ENCODE results near the gene ACSF3.

The ACSF3 gene

DNA sequence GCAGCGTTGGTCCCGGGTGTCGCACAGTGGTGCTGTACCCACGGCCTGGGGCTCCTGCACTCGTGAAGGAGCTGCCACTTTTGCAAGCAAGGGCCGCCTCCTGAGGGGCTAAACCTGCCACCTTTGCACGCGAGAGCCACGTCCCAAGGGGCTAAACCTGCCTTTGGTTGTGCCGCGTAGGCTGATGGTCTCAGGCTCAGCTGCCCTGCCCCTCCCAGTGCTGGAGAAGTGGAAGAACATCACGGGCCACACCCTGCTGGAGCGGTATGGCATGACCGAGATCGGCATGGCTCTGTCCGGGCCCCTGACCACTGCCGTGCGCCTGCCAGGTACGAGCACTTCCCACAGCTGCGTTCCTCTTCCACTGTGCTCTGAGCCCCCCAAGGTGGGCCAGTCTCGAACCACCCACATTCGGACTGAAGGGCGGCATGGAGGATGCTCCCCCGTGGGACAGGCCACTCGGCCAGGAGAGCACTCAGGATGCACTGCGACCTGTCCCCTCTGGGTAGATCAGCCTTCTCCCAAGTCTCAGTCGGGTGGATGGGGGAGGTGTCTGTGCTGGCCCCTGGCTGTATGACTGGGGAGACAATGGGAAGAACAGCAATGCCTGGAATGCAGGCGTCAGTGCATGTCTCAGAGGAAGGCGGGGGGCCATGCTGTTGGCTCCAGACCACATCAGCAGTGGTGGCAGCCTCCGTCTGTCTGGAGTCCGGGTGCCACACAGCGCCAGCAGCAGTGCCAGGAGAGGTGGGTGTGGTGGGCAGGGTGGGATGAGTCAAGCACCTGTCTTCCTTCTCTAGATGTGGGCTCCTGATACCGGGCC lies 20.7 kb downstream of the ACSF3 start:
- no peak for DNase-seq

DNA sequence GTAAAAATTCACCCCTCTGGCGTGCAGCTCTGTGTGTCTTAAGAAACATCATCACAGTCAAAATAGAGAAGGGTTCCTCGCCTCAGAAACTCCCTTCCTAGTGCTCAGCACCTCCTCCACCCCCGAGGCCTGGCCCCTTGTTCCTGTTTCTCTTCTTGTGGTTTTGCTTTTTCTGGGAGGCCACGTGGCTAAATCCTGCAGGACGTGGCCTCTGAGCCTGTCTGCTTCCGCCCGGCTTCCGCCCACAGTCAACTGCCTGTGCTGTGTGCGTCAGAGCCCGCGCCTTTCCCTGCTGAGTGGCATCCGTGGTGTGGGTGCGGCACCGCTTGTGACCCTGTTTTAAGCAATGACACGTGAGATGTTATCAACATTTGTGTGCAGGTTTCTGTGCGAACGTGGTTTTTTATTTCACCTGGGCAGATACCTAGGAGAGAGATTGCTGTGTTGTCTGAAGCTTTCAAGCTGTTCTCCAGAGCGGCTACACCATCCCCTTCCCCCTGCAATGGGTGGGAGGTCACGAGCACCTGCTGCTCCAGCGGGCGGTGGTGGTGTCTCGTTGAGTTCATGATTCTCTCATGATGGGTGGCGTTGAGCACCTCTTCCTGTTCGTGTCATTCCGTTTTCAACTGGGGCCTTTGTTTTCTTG lies 21.7 kb downstream of the ACSF3 start:
- peak; percentile 94 to 98 for DNase-seq

DNA sequence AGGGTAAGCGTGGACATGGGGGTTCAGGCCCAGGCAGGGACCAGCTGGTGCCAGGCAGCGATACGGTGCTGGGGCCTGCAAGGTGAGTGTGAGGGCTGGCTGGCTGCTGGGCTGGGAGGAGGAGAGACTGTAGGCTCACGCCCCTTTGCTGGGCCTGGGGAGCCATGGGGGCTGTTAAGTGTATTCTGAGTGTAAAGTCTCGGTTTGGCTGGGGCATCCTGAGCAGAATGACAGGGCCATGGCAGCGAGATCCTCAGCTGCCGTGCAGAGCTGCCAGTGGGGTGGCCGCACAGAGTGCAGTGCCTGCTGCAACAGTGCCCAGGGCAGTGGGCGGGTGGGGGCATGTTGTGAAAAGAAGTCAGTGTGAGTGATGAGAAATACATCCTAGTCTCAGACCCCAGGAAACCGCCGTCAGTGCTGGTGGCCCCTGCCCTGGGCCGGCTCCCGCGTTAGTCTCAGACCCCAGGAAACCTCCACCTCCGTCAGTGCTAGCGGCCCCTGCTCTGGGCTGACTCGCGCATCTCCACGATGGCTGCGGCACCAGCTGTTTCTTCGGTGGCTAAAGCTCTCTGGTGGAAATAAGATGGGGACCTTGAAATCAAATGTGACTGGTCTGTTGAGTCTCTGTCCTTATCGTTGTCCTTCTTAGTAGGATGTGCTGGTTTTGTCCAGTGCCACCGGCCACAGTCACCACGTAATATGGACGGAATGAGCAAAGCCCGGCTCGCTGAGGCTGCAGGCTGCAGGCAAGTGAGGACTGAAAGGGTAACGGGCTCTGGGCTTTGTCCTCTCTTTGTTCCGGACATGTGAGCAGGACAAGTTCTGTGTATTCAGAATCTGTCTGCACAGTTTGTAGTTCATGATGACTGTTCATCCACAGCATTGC lies 22.9 kb downstream of the ACSF3 start:
- DNase-seq, result no peak

DNA sequence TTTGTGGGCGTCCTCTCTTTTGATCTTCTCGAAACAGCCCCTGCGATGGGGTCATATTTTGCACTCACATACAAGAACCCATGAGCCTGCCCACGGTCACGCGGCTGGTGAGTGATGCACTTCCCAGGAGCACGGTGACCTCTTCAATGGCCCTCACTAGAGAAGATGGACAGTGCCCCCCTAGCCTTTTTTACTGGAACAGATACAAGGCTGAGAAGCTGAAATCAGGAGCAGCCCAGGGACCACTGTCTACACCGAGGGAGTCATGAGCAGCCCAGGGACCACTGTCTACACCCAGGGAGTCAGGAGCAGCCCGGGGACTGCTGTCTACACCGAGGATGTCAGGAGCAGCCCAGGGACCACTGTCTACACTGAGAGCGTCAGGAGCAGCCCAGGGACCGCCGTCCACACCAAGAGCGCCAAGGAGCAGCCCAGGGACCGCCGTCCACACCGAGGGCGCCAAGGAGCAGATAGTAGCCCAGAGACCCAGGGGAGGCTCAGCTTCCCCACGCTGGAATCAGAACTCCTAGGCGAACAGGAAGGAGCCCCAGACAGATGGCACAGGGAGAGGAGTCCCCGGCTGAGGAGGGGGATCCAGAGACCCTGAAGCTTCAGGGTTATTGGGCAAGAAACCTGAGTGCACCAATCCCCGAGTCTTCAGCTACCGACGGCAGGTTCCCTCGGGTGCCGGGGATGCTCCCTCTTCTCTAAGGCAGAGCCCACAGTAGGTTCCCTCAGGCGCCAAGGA lies 23.7 kb downstream of the ACSF3 start:
- peak in 1 of 2 donors; percentile 55 for DNase-seq

DNA sequence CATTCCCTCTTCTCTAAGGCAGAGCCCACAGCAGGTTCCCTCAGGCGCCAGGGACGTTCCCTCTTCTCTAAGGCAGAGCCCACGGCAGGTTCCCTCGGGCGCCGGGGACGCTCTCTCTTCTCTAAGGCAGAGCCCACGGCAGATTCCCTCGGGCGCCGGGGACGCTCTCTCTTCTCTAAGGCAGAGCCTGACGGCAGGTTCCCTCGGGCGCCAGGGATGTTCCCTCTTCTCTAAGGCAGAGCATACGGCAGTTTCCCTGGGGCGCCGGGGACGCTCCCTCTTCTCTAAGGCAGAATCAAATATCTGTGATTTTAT lies 24.3 kb downstream of the ACSF3 start:
- DNase-seq, result no peak

DNA sequence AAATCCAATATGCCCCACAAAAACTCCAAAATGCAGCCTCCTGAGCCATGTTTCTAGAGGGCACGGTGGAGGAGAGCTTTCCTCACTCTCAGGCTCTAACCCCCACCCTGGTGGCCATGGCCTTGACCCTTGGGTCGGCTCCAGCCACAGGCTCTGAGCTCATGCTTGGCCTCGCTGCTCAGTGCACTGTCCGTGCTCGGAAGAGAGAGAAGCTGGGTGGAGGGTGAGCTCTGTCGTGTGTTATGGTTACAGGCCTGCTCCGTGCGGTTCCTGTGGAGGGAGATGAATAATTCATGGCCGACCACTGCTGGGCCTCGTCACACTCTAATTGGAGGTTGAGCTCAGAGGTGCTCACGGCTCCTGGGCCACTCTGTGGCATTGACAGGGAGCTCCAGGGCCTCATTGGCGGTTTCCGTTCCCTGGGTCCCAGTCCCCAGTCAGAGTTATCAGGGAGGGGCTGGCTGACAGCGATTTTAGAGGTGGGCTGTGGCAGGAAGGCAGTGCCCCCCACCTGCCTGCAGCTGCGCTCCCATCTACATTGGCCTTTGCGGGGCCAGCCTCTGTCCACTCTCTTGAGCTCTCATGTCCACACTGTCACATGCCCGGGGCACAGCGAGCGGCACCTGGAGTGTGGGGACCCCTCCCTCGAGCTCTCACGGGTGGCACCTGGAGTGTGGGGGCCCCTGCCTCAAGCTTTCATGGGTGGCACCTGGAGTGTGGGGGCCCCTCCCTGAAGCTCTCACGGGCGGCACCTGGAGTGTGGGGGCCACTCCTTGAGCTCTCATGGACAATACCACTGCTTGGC lies 24.9 kb downstream of the ACSF3 start:
- DNase-seq, result no peak

DNA sequence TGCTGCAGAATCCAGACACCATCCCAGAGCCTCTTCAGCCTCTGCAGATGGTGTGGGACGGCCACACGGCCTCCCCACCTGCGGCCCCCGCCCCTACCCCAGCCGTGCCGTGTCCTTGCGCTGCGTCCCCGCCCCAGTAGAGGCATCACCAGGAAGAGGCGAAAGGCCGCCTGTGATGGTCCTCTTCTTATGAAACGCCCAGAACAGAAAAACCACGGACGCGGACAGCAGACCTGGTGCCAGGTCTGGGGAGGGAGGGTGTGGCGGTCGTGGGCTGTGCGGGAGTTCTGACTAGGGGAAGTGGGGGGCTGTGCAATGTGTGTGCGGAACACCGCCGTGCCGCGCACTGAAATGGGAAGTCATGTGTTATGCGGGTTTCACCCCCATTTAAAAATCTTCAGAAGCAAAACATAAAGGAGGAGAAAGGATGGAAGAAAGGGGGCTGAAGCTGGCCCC lies 25.5 kb downstream of the ACSF3 start:
- DNase-seq, result no peak

DNA sequence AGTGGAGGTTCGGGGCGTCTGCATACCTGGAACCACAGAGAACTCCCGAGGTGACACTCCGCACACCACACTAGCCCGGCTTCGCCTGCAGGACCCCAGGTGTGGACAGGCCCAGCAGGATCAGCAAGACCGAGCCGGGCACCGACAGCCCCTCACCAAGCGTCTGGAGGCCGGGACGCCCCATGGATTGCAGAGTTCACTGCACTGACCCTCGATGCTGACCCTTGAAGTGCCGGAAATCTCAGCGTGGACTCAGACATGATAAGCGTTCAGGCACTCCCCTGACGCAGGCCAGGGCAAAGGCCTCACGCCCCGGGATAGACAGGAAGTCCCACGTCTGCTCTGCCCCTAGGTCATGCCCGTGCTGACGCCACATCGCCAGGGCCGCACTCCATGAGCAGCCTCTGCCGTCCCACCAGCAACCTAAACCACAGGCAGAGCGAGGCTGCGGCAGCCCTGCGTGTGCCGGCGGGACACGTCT lies 26.0 kb downstream of the ACSF3 start:
- DNase-seq, result no peak

DNA sequence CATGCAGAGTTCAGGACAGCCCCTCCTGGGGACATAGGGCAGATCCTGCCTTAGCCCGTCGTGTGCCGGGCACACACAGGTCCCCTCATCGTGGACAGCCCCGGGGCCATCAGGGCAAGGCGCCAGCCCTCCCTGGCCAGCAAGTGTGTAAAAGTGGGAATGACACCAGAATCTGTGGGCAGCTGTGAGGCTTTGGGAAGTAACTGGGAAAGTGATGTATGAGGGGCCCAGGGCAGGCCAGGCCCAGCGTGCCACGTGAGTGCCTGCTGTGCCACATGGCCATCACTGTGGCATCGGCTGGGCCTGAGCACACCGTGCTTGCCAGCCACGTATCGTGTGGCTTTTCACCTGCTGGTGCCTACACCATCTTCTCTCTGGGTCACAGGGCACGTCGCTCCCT lies 26.6 kb downstream of the ACSF3 start:
- no peak for DNase-seq

DNA sequence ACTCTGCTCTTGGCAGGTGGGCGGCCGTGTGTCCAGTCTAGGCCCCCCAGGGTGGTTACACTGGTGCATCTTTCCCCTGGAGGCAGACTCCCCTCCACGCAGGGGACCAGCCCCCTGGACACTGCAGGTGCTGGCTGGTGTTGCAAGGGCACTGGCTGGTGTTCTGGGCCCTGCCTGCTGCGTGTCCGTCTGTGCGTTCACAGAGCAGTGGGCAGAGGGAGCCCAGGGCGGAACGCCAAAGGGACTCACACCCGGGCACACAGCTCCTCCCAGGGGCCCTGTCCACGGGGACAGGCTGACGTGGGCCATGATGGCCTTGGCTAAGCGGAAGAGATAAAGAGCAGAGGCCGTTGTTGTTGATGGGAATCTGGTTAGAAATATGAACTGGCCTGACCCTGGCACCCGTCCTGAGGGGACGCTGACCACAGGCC lies 27.3 kb downstream of the ACSF3 start:
- DNase-seq, result no peak

DNA sequence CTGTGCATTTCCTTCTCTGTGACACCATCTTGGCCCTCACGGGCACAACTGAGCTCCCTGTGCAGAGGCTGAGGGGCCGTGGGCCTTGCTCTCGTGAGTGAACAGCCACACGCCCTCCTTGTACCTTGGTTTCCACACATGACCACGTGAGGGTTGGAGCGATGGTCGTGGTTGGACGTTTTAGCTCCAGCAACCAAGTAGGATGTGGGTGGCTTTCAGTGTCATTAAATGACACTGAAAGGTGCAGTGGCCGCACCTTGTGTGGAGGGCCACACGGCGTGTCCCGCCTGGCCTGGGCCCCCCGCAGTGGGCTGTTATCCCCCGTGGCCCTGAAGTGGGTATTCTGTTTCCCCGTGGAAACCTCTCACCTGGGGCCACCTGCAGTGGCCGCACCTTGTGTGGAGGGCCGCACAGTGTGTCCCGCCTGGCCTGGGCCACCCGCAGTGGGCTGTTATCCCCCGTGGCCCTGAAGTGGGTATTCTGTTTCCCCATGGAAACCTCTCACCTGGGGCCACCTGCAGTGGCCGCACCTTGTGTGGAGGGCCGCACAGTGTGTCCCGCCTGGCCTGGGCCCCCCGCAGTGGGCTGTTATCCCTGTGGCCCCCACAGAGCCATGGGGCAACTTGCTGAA lies 28.2 kb downstream of the ACSF3 start:
- no peak for DNase-seq

DNA sequence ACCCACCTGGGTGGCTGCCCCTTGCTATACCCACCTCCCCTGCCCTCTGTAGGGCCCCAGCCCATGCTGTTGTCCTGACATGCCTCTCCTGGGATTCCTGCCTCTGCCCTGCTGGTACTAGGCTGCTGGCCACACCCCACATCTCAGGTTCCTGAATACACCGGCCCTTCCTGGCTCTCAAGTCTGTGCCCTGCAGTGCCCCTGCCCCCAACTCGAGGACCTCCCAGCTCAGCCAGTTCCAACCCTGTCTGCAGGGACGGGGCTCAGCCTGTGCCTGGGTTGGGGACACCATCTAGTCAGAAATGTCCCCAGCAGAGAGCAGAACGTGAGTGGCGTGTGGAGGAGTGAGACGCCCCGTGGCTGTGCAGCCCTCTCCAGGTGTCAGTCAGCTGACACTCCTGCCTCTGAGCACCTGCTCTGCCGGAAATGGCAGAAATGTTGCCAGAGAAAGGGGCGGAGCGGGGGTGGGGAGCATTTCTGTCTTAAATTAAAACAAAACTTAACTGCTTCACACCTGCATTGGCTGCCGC lies 28.7 kb downstream of the ACSF3 start:
- no peak for DNase-seq

DNA sequence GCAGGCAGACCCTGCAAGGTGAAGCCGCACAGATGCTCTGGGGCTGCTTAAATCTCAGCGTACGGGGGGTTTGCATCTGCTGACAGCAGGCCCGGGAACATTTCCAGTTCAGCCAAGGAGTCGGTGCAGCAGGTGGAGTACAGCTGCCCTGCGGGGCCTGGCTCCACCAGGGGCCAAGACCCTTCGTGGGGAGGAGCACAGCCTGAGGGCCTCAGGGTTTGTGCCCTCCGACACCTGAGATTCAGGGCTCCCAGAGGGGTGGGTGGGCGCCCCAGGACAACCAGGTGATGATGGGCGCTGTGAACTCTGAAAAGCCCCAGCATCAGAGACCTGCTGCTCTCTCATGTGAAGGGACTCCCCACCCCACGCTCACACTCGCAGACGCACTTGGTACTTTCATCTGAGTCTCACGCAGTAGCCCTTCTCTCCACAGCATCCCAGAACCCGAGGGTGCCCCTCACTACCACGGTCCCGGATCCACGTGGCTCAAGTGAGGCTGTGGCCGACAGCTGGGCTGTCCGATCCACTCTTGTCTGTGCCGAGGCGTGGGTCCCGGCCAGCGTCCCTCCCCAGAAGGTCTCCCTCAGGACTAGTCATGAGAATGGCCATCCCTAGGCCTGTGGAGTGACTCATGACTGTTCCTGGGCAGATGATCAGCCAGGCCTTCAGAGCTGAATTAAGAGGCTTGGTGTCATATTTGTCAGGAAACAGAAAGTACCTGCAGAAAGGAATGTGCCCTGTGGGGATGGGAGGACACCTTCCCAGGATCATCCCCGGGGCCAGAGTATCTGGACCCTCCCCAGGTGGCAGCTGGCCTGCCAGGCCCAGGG lies 29.6 kb downstream of the ACSF3 start:
- no peak for DNase-seq

DNA sequence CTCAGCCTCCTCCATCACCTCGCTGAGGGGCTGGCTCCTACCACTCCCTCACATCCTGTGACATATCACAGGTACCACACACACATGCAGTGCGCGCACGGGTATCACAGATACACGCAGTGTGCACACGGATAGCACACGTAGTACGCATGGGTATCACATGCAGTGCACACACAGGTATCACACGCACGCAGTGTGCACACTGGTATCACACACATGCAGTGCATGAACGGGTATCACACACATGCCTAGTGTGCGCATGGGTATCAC lies 30.1 kb downstream of the ACSF3 start:
- DNase-seq, result no peak

DNA sequence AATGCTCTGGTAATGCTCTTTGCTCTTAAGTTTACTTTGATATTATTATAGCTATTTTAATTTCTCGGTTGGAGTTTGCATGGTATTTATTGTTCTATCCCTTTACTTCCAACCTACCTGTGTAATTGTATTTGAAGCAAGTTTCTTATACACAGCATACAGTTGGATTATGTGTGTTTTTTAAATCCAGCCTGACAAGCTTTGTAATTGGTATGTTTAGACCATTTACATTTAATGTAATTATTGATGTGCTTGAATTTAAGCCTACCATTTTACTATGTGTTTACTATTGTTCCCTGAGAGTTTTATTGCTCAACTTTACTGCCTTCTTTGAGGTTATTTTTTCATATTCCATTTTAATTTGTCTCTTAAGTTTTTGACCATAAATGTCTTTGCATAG lies 35.7 kb downstream of the ACSF3 start:
- DNase-seq, result no peak

DNA sequence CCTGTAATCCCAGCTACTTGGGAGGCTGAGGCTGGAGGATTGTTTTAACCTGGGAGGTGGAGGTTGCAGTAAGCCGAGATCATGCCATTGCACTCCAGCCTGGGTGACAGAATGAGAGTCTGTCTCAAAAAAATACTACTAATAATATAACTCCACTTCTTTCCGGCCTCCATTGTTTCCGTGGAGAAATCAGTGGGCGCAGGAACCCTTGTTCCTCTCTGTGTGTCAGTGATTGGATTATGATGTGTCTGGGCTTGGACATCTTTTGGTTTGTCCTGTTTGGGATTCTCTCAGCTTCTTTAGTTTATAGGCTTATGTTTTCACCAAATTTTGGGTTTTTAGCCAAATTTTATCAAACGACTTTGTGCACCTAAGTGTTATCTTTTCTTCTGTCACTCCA lies 36.8 kb downstream of the ACSF3 start:
- DNase-seq, result no peak

DNA sequence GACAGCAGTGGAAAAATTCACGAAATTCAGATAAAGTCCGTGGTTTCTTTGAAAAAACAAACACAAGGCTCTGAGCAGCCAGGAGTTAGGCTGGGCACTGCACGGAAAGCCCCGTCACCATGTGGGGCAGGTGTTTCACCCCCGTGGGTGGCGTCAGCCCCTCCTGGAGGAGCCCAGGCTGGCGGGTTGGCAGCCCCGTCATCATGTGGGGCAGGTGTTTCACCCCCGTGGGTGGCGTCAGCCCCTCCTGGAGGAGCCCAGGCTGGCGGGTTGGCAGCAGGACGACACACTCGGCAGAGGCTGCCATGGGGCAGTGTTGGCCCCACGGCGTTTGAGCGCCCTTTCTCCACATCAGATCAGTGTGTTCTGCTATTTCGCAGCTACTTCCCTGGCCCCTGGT lies 38.1 kb downstream of the ACSF3 start:
- DNase-seq, result no peak

DNA sequence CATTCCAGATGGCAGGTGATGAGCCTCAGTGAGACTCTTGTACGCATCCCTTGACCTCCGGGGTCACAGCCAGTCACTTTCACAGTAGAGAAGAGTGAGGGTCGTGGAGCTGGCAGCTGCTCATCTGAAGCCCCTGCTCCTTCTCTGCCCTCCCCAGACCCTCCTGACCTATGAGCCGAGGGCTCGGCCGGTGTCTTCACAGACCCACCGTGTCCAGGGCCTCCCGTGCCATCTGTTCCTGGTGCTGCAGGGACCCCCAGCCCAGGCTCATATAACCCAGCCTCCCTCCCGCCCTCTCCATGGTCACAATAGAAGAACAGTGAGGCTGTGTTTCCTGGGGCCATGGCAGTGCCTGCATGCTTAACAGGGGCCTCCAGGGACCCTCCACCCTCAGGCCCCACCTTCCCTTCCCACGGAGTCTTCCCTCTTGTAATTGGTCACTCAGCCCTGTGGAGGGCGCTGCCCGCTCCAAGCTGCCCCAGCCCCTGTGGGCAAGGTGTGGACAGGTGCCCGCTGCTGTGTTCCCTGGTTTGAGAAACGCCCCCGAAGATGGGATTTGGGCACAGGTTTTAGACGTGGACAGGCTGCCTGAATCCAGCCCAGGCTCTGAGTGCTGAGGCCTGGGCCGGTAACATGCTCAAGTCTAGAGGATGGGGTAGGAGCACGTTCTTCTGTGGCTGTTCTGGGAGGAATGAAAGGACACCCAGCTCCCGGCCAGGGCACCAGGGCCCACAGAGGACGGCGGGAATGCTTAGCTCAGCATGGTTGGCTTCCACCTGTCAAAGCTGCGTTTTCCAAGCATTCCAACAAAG lies 38.7 kb downstream of the ACSF3 start:
- no peak for DNase-seq

DNA sequence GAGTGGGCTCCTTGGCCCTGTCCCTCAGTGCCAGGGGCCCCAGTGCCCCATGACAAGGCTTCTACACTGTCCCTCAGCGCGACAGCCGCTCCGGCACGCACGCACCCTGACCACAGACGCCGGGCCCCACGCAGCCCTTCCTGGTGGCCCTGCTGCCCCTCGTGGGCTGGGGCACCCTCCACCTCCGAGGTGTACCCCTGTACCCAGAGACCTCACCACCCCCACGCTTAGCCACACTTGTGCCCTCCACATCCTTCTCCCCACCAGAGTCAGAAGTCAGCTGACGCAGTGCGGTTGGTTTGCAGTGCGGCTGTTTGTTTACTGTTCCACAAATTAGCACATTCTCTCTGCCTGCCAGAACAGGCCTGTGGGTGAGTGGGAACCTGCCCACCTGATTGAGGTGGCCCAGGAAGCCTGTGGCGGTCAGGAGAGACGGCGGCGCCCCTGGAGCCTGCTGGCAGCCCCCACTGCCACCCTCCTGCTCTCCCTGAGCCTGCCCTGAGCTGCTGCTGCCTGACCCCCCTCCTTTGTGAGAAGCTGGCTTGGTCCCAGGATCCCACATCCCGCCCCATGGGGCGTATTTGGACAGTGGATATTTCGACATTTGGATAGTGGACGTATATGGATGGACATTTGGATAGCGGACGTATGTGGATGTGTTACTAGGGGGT lies 39.9 kb downstream of the ACSF3 start:
- no peak for DNase-seq

Data from inflammatory macrophage treated with lipopolysaccharide for 1 hour (primary cell).